ENCODE measurements around the gene MED13L. TPM values are rescaled to one million over a fixed set of nuclear protein-coding genes. Genes with fewer than 3 reads are reported as not detected.

MED13L gene
- total RNA-seq, 3 donors from 2014 or later: 248 to 387 (median 279) TPM

GRCh38 chr12:116048879-116049278 lies 228.6 kb downstream of the MED13L start:
- intact Hi-C loops (cut with DNase I; ENCODE audit: low total_unique reads): no loop called here
- TF ChIP-seq POLR2A (IDR thresholded peaks at IDR 0.05) (no peak), CTCF (IDR thresholded peaks at IDR 0.05) (no peak), POLR2AphosphoS5 (IDR thresholded peaks at IDR 0.05) (no peak)
- Histone ChIP-seq H3K36me3 (no peaks in the 10 kb centered on the region), H3K27me3 (no peaks in the 10 kb centered on the region), H3K27ac (no peak overlapping the region), H3K4me1 (peaks cover 5 to 15% of the 10 kb centered on the region in 2 donors), H3K4me3 (no peak overlapping the region), H3K9me3 (no peaks in the 10 kb centered on the region)
- no peak for DNase-seq (ENCODE audit: low spot score in 2 of 2)

- Histone ChIP-seq H3K27ac (no peak overlapping the region), H3K4me1 (peaks cover 0 to 6% of the 10 kb centered on the region in 2 donors), H3K4me3 (no peak overlapping the region), H3K36me3 (no peaks in the 10 kb centered on the region), H3K9me3 (no peaks in the 10 kb centered on the region), H3K27me3 (no peaks in the 10 kb centered on the region)
- intact Hi-C loops (cut with DNase I; ENCODE audit: low total_unique reads): no loop called here
- no peak for TF ChIP-seq POLR2AphosphoS5 (IDR thresholded peaks at IDR 0.05)
- DNase-seq (ENCODE audit: low spot score in 2 of 2): no peak
These were observed 231.5 kb downstream of the MED13L start for GRCh38 chr12:116046039-116046438.

- intact Hi-C loops (cut with DNase I; ENCODE audit: low total_unique reads): no loop called here
- no peaks in the 10 kb centered on the region for H3K27me3 ChIP-seq
- no peak overlapping the region for H3K4me3 ChIP-seq
- peaks cover 0 to 6% of the 10 kb centered on the region in 2 donors for H3K4me1 ChIP-seq
- no peaks in the 10 kb centered on the region for H3K36me3 ChIP-seq
- DNase-seq (ENCODE audit: low spot score in 2 of 2): no peak
- TF ChIP-seq POLR2A (IDR thresholded peaks at IDR 0.05): no peak
- no peak for TF ChIP-seq CTCF (IDR thresholded peaks at IDR 0.05)
- TF ChIP-seq POLR2AphosphoS5 (IDR thresholded peaks at IDR 0.05): no peak
- no peaks in the 10 kb centered on the region for H3K9me3 ChIP-seq
- no peak overlapping the region for H3K27ac ChIP-seq
These were observed 232.3 kb downstream of the MED13L start for GRCh38 chr12:116045150-116045549.

- Histone ChIP-seq H3K4me1 (peaks cover 0 to 3% of the 10 kb centered on the region in 2 donors), H3K9me3 (no peaks in the 10 kb centered on the region), H3K4me3 (no peak overlapping the region), H3K36me3 (no peaks in the 10 kb centered on the region), H3K27me3 (no peaks in the 10 kb centered on the region), H3K27ac (no peak overlapping the region)
- DNase-seq (ENCODE audit: low spot score in 2 of 2): no peak
- intact Hi-C loops (cut with DNase I; ENCODE audit: low total_unique reads): loop anchor here (5.0 kb wide), 1 partner anchor 467 kb away; no protein-coding TSS in a partner anchor
- TF ChIP-seq CTCF (IDR thresholded peaks at IDR 0.05) (no peak), POLR2A (IDR thresholded peaks at IDR 0.05) (no peak), POLR2AphosphoS5 (IDR thresholded peaks at IDR 0.05) (no peak)
These were observed 233.6 kb downstream of the MED13L start for GRCh38 chr12:116043659-116044535.

- Histone ChIP-seq H3K4me1 (no peaks in the 10 kb centered on the region), H3K27ac (no peak overlapping the region), H3K9me3 (no peaks in the 10 kb centered on the region), H3K36me3 (no peaks in the 10 kb centered on the region), H3K4me3 (no peak overlapping the region), H3K27me3 (no peaks in the 10 kb centered on the region)
- no peak for DNase-seq (ENCODE audit: low spot score in 2 of 2)
- intact Hi-C loops (cut with DNase I; ENCODE audit: low total_unique reads): loop anchor here (5.0 kb wide), 1 partner anchor 463 kb away; no protein-coding TSS in a partner anchor
- TF ChIP-seq POLR2A (IDR thresholded peaks at IDR 0.05) (no peak), CTCF (IDR thresholded peaks at IDR 0.05) (no peak), POLR2AphosphoS5 (IDR thresholded peaks at IDR 0.05) (no peak)
These were observed 237.1 kb downstream of the MED13L start for GRCh38 chr12:116040402-116040801.

All from breast epithelium (tissue), 4 donors.